DMS53 treated with DMSO at 0.1 percent for 48 hours (cell line): Measurements from ENCODE around the gene ACOT2.
"Not testable (repeated sequence)": the region's sequence is repeated elsewhere in the genome, so short reads cannot be mapped to it uniquely, and the experiment has no call there.

Source experiments
- DNase-seq: peaks from one replicate; lab custom pipeline; 2025; ENCODE audit not compliant: unreplicated experiment; lab: John Stamatoyannopoulos, UW

ACOT2 gene

DNA sequence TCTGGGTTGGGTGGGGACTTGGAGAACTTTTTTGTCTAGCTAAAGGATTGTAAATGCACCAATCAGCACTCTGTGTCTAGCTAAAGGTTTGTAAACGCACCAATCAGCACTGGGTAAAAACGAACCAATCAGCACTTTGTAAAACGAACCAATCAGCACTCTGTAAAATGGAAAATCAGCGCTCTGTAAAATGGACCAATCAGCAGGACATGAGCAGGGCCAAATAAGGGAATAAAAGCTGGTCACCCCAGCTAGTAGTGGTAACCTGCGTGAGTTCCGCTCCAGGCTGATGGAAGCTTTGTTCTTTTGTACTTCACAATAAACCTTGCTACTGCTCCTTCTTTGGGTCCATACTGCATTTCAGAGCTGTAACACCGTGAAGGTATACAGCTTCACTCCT is 1.7 kb upstream of the ACOT2 start:
- no peak for DNase-seq

DNA sequence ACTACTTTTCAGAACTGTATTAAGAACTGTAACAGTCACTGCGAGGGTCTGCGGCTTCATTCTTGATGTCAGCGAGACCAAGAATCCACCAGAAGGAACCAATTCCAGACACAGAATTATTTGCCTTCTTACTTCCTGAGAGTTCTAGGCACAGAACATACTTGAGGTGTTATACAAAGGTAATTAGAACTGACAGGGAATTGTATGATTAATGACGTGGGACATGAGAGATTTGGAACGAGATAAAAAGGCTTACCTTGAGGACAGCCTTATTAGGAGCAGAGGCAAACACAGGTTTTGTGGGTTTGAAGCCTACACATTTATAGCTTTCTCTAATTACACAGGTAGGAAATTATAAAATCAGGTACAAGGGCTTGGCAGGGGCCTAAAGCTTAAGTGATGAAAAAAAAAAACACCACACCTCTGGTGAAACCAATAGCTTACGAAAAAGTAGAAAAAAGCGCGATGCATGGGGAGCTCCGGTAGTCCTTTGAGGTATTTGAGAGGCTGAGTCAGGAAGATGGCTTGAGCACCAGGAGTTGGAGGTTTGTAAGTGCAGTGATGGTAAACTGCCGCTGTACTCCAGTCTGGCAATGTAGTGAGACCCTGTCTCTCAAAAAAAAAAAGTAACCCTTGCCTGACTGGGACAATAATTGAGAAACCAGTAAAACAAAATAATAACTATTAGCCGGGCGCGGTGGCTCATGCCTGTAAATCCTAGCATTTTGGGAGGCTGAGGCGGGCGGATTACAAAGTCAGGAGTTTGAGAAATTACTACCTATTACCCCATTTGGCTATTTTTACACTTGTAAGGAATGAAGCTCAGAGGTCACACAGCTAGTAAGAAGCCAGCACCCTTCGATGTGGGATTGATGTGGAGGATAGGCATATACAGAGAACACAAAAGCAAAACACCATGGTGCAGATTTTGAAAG is 795 bp upstream of the ACOT2 start:
- DNase-seq = no peak

DNA sequence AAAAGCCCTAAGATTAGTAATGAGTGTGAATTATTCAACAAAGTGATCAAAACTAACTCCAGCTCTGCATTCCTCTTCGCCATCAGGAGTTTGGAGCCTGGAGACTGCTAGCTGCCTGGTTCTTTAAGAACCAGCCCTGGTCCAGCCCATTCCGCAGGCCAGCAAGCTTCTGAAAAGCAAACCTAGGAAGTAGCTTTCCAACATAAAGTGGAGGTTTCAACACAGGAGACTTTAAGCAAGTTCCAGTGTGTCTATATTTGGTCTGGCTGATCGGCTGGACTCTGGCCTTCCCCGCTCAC is 178 bp upstream of the ACOT2 start:
- not testable (repeated sequence) for DNase-seq

DNA sequence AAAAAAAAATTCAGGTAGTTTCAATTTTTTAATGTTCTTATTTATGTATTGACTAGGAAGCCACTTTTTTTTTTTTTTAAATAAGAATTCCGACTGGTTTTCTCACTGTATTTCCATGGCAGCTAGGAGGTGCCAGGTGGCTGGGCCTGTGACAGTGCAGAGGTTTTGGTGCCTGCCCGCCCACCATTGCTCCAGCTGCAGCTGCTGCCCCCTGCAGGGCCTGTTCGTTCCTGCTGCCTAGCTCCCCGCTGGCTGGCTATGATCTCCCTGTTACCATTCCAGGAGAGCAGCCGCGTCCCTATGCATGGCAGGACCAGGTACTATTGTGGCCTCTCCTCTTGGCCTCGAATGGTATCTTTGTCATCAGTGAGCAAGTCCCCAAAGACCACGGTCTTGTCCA is 1.9 kb downstream of the ACOT2 start:
- peak; percentile 11 for DNase-seq

DNA sequence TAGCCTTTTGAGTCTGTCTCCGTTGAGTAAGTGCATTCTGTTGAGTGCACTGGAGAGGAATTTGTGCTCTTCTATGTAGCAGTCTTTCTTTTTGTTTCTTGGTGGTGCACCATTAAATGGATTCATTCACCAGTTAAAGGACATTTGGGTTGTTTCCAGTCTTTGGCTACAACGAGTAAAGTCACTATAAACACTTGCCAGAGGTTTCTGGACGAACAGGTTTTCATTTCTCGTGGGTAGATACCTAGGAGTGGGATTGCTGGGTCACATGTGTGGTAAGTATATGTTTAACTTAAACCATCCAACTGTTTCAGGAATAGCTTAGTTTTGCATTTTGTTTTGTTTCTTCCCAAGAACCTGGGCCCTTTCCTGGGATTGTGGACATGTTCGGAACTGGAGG is 4.0 kb downstream of the ACOT2 start:
- DNase-seq = not testable (repeated sequence)

DNA sequence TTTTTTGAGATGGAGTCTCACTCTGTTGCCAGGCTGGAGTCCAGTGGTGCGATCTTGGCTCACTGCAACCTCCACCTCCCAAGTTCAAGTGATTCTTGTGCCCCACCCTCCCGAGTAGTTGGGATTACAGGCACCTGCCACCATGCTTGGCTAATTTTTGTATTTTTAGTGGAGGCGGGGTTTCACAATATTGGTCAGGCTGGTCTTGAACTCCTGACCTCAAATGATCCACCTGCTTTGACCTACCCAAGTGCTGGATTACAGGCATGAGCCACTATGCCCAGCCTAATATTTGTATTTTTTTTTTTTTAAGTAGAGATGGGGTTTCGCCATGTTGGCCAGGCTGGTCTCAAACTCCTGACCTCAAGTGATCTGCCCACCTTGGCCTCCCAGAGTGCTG is 4.7 kb downstream of the ACOT2 start:
- not testable (repeated sequence) for DNase-seq

DNA sequence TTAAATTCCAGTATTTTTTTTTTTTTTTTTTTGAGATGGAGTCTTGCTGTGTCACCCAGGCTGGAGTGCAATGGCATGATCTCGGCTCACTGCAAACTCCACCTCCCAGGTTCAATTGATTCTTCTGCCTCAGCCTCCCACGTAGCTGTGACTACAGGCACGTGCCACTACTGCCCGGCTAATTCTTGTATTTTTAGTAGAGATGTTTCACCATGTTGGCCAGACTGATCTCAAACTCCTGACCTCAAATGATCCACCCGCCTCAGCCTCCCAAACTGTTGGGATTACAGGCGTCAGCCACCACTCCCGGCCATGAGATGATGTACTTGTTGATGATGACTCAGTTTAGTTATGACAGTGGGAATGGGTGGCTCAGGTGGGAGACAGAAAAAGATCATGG is 5.2 kb downstream of the ACOT2 start:
- DNase-seq = not testable (repeated sequence)

DNA sequence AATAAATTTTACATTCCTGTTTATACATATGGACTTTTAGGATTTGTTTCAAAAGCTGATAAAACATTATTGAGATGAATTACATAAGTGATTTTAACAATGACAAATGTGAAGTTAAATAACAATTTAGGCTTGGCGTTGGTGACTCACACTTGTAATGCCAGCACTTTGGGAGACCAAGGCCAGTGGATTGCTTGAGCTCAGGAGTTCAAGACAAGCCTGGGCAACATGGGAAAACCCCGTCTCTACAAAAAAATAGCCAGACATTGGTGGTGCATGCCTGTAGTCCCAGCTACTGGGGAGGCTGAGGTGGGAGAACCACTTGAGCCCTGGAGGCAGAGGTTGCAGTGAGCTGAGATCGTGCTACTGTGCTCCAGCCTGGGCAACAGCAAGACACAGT is 7.4 kb downstream of the ACOT2 start:
- no peak for DNase-seq

DNA sequence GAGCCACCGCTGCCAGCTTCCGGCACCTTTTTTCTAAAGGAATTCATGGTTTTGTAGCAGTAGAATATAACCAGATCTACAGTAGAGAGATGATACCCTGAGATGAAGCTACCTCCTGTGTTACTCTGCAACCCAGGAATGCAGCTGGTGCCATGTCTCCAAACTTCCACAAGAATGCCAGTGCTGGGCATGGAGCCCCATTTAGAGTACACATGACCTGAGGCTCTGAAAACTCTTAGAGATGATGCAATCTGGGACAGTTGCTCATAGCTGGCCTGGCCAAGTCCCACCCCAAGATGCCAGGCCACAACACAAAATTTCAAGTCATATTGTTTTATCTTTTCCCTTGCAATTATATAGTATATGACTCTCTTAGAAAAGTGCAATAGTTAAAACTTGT is 8.2 kb downstream of the ACOT2 start:
- DNase-seq = not testable (repeated sequence)

DNA sequence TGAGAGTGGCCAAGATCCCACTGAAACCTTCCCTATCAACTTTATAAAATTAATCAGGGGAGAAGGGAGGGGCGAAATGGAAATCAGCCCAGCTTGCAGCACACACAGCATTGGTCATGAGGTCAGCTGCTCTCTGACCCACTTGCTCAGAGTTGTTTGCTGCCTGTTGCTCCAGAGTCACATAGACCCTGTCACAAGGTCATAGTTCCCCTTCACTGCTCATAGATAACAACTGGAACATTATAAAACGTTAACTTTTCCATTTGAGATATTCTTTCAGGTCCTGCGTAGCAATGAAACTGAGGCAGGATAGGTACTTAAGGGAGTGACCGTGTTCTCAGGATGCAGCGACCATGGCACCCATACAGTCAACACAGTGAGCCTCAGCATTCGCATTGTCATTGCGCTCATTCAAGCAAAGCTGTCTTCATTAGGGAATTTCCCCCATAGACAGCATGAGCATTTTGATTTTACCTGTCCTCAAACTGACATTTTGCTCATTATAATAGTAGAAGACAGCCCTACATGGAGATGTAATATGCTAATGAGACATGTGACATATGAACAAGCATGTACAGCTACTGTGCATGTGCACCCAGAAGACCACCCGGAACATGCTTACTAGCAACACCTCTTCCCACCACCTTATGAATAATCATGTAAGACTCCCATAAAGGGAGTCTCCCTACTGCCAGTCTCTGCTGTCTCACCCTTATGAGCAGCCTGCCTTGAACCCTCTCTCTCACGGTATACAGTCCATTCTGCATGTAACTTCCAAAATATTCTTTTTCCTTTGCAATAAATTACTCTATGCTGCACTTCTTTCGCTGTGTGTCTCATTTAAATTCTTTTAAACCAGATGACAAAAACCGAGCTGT is 13.3 kb downstream of the ACOT2 start:
- not testable (repeated sequence) for DNase-seq

DNA sequence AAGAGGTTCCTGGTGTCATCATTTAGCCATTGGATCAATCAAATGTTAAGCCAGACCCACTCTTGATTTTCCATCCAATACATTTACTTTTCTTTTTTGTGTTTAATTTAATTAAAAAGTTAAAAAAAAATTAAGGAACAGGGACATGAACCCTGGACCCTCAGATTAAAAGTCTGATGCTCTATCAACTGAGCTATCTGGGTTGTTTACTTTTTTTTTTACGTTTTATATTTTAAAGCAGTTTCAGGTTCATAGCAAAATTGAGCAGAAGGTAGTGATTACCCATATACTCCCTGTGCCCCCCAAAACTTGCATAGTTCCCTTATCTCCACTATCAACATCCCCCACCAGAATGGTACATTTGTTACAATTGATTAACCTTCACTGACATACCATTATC is 19.7 kb downstream of the ACOT2 start:
- DNase-seq = no peak

DNA sequence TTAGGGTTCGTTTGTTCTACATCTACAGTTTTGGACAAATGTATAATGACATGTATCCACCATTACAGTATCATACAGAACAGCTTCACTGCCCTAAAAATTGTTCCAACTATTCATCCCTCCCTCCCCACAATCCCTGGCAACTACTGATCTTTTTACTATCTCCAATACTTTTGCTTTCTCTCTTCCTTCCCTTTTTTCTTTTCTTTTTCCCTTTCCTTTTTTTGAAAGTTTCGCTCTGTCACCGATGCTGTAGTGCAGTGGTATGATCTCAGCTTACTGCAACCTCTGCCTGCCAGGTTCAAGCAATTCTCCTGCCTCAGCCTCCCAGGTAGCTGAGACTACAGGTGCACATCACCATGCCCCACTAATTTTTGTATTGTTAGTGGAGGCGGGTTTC is 20.1 kb downstream of the ACOT2 start:
- DNase-seq = no peak

DNA sequence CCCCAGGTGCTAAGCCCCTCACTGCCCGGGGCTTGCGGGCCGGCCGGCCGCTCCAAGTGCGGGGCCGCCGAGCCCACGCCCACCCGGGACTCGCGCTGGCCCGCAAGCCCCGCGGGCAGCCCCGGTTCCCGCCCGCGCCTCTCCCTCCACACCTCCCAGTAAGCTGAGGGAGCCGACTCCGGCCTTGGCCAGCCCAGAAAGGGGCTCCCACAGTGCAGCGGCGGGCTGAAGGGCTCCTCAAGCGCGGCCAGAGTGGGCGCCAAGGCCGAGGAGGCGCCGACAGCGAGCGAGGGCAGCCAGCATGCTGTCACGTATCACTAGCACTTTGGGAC is 21.6 kb downstream of the ACOT2 start:
- DNase-seq = not testable (repeated sequence)

DNA sequence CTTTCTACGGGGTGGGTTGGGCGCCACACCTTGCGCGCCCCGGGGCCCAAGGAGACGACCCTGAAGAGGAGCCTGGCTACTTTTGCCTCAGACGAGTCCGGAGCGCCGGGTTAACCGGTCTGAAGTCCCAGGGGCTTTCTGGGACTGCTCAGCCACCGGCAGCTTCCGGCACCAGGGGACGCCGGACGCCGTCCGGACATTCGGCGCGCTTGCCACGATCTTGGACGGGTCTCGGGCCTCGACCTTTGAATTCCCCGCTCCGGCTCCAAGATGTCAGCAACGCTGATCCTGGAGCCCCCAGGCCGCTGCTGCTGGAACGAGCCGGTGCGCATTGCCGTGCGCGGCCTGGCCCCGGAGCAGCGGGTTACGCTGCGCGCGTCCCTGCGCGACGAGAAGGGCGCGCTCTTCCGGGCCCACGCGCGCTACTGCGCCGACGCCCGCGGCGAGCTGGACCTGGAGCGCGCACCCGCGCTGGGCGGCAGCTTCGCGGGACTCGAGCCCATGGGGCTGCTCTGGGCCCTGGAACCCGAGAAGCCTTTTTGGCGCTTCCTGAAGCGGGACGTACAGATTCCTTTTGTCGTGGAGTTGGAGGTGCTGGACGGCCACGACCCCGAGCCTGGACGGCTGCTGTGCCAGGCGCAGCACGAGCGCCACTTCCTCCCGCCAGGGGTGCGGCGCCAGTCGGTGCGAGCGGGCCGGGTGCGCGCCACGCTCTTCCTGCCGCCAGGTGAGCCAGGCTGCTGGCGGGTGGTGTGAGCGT is 22.9 kb downstream of the ACOT2 start, which contains the start of gene ACOT4:
Gene ACOT4 (plus strand): TSS at position 184 of the 760 bp plus-strand sequence. CDS start 87 bp downstream, at position 271.
- peak; percentile 28 for DNase-seq

DNA sequence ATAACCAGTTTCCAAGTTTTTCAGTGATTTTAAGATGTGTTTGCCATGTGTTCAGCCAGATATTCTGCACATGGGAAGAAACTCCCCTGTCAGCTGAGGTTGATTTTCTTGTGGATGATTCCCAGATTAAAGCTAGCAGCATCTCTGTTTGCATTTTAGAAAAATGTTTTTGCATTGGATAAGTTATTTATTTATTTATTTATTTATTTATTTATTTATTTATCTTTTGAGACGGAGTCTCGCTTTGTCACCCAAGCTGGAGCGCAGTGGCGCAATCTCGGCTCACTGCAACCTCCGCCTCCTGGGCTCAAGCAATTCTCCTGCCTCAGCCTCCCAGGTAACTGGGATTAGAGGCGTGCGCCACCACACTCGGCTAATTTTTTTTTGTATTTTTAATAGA is 25.5 kb downstream of the ACOT2 start:
- no peak for DNase-seq

DNA sequence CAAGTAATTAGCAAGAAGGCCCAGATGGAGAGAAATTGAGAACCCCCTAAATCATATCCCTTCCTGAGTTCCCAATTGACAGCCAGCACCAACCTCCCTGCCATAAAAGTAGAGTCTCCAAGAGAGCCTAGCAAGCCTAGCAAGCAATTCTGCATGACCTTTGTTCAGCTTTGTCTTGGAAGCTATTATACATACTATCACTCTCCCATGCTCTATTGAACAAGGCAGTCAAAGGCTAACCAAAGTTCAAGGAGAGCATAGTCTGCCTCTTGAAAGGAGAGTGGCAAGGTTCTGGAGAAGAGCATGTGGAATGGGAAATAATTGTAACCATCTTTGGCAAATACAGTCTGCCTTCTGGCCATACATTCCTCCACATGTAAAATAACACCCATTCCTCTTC is 30.5 kb downstream of the ACOT2 start:
- DNase-seq = no peak

DNA sequence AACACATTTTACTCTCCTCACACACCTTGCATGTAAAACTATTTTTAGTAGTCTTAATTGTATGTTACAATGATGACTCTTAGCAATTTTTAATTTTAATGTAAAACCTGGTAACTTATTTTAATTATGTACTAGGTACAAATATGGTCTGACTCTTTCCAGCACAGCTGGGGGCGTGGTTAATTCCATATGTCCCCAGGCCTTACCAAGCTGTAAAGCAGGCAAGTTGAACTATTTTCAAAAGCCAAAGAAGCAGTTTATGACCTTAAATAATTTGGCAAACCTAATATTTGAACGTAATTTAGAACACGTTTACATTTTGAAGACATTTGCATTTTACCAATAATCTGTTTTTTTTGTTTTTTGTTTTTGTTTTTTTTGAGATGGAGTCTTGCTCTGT is 34.0 kb downstream of the ACOT2 start:
- DNase-seq = no peak

DNA sequence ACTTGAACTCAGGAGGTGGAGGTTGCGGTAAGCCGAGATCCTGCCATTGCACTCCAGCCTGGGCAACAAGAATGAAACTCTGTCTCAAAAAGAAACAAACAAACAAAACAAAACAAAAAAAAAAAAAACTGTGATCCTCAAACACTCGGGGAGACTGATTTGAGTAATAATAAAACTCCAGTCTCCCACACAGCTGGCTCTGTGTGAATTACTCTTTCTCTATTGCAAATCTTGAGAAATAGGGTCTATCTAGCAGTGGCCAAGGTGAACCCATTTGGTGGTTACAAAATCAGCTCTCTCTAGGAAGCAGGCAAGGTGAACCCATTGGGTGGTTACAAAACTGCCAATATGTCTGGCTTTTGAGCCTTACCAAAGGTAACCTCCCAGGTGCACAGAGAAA is 37.3 kb downstream of the ACOT2 start:
- DNase-seq = no peak

DNA sequence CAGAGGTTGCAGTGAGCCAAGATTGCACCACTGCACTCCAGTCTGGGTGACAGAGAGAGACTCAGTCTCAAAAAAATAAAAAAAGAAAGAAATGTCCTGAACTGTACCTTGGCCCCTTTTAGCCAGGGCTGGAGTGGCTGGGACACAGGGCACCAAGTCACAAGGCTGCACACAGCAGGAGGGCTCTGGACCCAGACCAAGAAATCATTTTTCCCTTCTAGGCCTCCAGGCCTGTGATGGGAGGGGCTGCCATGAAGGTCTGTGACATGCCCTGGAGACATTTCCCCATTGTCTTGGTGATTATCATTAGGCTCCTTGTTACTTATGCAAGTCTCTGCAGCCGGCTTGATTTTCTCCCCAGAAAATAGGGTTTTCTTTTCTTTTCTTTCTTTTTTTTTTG is 38.2 kb downstream of the ACOT2 start:
- no peak for DNase-seq

DNA sequence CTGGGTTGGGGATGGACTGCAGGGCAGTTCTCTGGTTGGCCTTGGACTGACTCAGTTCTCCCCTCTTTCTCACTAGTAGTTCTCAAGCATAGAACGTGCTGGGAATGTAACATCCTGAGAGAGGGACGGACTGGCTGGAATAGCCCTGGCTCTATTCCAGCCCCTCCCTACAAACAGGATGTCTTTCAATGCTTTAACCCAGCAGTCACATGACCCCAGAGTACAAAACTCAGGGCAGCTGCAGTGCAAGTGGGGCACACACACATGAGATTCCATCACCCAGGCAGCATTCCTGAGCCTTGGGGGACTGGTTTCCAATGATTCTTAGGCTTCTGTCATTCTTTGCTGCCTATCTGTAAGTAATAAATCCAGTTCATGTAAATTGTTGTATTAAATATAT is 41.7 kb downstream of the ACOT2 start:
- DNase-seq = no peak

DNA sequence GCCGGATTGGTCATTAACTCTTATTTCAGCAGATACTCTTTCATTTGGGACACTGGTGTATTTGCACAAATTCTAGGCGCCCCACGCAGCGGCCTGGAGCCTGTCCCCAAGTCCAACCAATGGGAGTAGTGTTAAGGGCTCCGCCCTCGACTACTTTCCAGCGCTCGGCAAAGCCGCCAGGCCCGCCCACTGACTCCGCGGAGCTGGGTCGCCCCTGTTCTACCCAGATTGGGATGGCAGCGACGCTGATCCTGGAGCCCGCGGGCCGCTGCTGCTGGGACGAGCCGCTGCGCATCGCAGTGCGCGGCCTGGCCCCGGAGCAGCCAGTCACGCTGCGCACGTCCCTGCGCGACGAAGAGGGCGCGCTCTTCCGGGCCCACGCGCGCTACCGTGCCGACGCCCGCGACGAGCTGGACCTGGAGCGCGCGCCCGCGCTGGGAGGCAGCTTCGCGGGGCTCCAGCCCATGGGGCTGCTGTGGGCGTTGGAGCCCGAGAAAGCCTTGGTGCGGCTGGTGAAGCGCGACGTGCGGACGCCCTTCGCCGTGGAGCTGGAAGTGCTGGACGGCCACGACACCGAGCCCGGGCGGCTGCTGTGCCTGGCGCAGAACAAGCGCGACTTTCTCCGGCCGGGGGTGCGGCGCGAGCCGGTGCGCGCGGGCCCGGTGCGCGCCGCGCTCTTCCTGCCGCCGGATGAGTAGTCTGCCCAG is 43.5 kb downstream of the ACOT2 start, which contains the start of gene ACOT6:
Gene ACOT6 (plus strand): TSS at position 179 of the 707 bp plus-strand sequence. CDS start 55 bp downstream, at position 234.
- peak; percentile 49 for DNase-seq
